Neural progenitor cell (in vitro differentiated cells): ENCODE data around the gene MAP2K5. TPM values are rescaled to one million over a fixed set of nuclear protein-coding genes. Genes with fewer than 3 reads are reported as not detected.

Experiments used
- DNase-seq: peaks from one replicate; pipeline ENCODE4 v3.0.0-alpha.2; 2016; ENCODE audit warnings: low spot score
- H2AFZ ChIP-seq: fragments of 200-600 bp; sonication (generic); replicated peaks from 2 replicates; pipeline ENCODE4 v1.6.1; 2016; ENCODE audit warnings: antibody characterized with exemption
- H3F3A ChIP-seq: fragments of 200-600 bp; sonication (generic); 2 replicates; pipeline ENCODE4 v1.6.1; 2016; ENCODE audit warnings: antibody characterized with exemption, low read depth
- H3K27ac ChIP-seq: fragments of 200-600 bp; sonication (generic); 2 replicates; pipeline ENCODE4 v1.5.1; 2016; ENCODE audit warnings: mild to moderate bottlenecking
- H3K27me3 ChIP-seq: fragments of 200-600 bp; sonication (generic); 2 replicates; pipeline ENCODE4 v1.6.1; 2016; ENCODE audit warnings: mild to moderate bottlenecking, moderate library complexity
- H3K36me3 ChIP-seq: fragments of 200-600 bp; sonication (generic); 2 replicates; pipeline ENCODE4 v1.5.1; 2016
- H3K4me1 ChIP-seq: fragments of 200-600 bp; sonication (generic); 2 replicates; pipeline ENCODE4 v1.6.1; 2016; ENCODE audit warnings: mixed run types
- H3K4me2 ChIP-seq: fragments of 200-600 bp; sonication (generic); 2 replicates; pipeline ENCODE4 v1.6.1; 2016
- H3K4me3 ChIP-seq: fragments of 200-600 bp; sonication (generic); 2 replicates; pipeline ENCODE4 v1.5.1; 2016
- H3K79me2 ChIP-seq: fragments of 200-600 bp; sonication (generic); 2 replicates; pipeline ENCODE4 v1.6.1; 2016; ENCODE audit warnings: low read depth
- H3K9ac ChIP-seq: fragments of 200-600 bp; sonication (generic); 2 replicates; pipeline ENCODE4 v1.6.1; 2016
- H3K9me3 ChIP-seq: fragments of 200-600 bp; sonication (generic); 2 replicates; pipeline ENCODE4 v1.5.1; 2016; ENCODE audit warnings: low read depth
- H4K20me1 ChIP-seq: fragments of 200-600 bp; sonication (generic); 2 replicates; pipeline ENCODE4 v1.6.1; 2016; ENCODE audit warnings: low read depth
- H3K27ac Mint-ChIP-seq: 3 replicates; pipeline ENCODE4 v1.8.0; 2021; ENCODE audit warnings: mixed read lengths
- H3K27me3 Mint-ChIP-seq: 2 replicates; pipeline ENCODE4 v1.8.0; 2022; ENCODE audit warnings: low read depth, mild to moderate bottlenecking, inconsistent platforms, moderate library complexity, mixed read lengths; ENCODE audit not compliant: insufficient read depth
- H3K36me3 Mint-ChIP-seq: 3 replicates; pipeline ENCODE4 v1.8.0; 2021; ENCODE audit warnings: mixed read lengths
- H3K4me1 Mint-ChIP-seq: 3 replicates; pipeline ENCODE4 v1.8.0; 2021; ENCODE audit warnings: mixed read lengths
- H3K4me3 Mint-ChIP-seq: 3 replicates; pipeline ENCODE4 v1.8.0; 2021; ENCODE audit warnings: mild to moderate bottlenecking, moderate library complexity, mixed read lengths
- H3K9me3 Mint-ChIP-seq: 3 replicates; pipeline ENCODE4 v1.8.0; 2020; ENCODE audit warnings: mixed read lengths
- EZH2 ChIP-seq: fragments of 200-600 bp; sonication (generic); IDR thresholded peaks from 2 replicates; pipeline ENCODE4 v1.6.1; 2017; ENCODE audit warnings: antibody characterized with exemption, mild to moderate bottlenecking, moderate library complexity
- EZH2phosphoT487 ChIP-seq: fragments of 200-600 bp; sonication (generic); IDR thresholded peaks from 2 replicates; pipeline ENCODE4 v1.6.1; 2017; ENCODE audit warnings: antibody characterized with exemption
- total RNA-seq: library from RNA; depleted of rRNA; stranded (reverse); fragments of >200 nt; gene quantifications from 2 replicates; pipeline ENCODE4 v1.2.3, GENCODE V29; 2015; ENCODE audit warnings: low replicate concordance
- TF ChIP-seq, protein P1 (sequence below): fragments of 200-600 bp; sonication (generic); IDR thresholded peaks from 2 replicates; pipeline ENCODE4 v1.5.1; 2017; ENCODE audit warnings: antibody characterized with exemption, mild to moderate bottlenecking

MAP2K5 gene
- total RNA-seq, 1 donor from 2014 or later, result 17.2 TPM

- Mint-ChIP-seq H3K4me3 (peak within 1 kb of the TSS; percentile 78), H3K27ac (no peak within 1 kb of the TSS), H3K27me3 (peaks cover 73% of the 10 kb centered on the region), H3K4me1 (peaks cover 32% of the 10 kb centered on the region), H3K36me3 (no peaks in the 10 kb centered on the region), H3K9me3 (peaks cover 2% of the 10 kb centered on the region)
- peak within 1 kb of the TSS; percentile 19 for H3K4me3 ChIP-seq
- H3K79me2 ChIP-seq, result no peaks in the 10 kb centered on the region
- peaks cover 89% of the 10 kb centered on the region for H4K20me1 ChIP-seq
- H3K36me3 ChIP-seq, result no peaks in the 10 kb centered on the region
- no peak within 1 kb of the TSS for H2AFZ ChIP-seq
- H3K27me3 ChIP-seq, result peaks cover 100% of the 10 kb centered on the region
- TF ChIP-seq EZH2 (peak; percentile 75), EZH2phosphoT487 (no peak)
- TF ChIP-seq, protein P1, sequence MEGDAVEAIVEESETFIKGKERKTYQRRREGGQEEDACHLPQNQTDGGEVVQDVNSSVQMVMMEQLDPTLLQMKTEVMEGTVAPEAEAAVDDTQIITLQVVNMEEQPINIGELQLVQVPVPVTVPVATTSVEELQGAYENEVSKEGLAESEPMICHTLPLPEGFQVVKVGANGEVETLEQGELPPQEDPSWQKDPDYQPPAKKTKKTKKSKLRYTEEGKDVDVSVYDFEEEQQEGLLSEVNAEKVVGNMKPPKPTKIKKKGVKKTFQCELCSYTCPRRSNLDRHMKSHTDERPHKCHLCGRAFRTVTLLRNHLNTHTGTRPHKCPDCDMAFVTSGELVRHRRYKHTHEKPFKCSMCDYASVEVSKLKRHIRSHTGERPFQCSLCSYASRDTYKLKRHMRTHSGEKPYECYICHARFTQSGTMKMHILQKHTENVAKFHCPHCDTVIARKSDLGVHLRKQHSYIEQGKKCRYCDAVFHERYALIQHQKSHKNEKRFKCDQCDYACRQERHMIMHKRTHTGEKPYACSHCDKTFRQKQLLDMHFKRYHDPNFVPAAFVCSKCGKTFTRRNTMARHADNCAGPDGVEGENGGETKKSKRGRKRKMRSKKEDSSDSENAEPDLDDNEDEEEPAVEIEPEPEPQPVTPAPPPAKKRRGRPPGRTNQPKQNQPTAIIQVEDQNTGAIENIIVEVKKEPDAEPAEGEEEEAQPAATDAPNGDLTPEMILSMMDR, result no peak
- no peaks in the 10 kb centered on the region for H3K9me3 ChIP-seq
- peak within 1 kb of the TSS; percentile 60 for H3K4me2 ChIP-seq
- H3K4me1 ChIP-seq, result peaks cover 56% of the 10 kb centered on the region
- H3K9ac ChIP-seq, result no peak within 1 kb of the TSS
- H3K27ac ChIP-seq, result no peak within 1 kb of the TSS
- peaks cover 36% of the 10 kb centered on the region for H3F3A ChIP-seq
- DNase-seq, result peak; percentile 85
Measured at GRCh38 chr15:67824976-67825880, 282.7 kb downstream of the MAP2K5 start, which contains the start of gene SKOR1. Gene SKOR1, plus strand, starts transcription at chr15:67825509. Its CDS starts 94 bp downstream, at chr15:67825603.

DNA sequence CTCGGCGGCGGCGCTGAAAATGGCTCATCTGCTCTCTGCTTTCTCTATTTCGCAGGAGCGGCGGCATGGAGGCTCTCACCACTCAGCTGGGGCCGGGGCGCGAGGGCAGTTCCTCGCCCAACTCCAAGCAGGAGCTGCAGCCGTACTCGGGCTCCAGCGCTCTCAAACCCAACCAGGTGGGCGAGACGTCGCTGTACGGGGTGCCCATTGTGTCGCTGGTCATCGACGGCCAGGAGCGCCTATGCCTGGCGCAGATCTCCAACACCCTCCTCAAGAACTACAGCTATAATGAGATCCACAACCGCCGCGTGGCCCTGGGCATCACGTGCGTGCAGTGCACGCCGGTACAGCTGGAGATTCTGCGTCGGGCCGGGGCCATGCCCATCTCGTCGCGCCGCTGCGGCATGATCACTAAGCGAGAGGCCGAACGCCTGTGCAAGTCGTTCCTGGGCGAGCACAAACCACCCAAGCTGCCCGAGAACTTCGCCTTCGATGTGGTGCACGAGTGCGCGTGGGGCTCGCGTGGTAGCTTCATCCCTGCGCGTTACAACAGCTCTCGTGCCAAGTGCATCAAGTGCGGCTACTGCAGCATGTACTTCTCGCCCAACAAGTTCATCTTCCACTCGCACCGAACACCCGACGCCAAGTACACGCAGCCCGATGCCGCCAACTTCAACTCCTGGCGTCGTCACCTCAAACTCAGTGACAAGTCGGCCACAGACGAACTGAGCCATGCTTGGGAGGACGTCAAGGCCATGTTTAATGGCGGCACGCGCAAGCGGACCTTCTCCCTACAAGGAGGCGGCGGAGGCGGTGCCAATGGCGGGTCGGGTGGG is 283.6 kb downstream of the MAP2K5 start:
- Mint-ChIP-seq H3K4me1 (peaks cover 34% of the 10 kb centered on the region), H3K4me3 (peak overlapping the region; percentile 78), H3K27ac (no peak overlapping the region), H3K27me3 (peaks cover 73% of the 10 kb centered on the region), H3K36me3 (no peaks in the 10 kb centered on the region), H3K9me3 (peaks cover 6% of the 10 kb centered on the region)
- H3K4me3 ChIP-seq, result peak overlapping the region; percentile 19
- peaks cover 100% of the 10 kb centered on the region for H3K27me3 ChIP-seq
- H3K9ac ChIP-seq, result no peak overlapping the region
- peaks cover 35% of the 10 kb centered on the region for H3F3A ChIP-seq
- H3K4me2 ChIP-seq, result peak overlapping the region; percentile 60
- DNase-seq, result peak; percentile 58
- no peak overlapping the region for H3K27ac ChIP-seq
- TF ChIP-seq EZH2phosphoT487 (peak; percentile 99), EZH2 (peak; percentile 99)
- TF ChIP-seq, protein P1, result no peak
- no peak overlapping the region for H2AFZ ChIP-seq
- H3K36me3 ChIP-seq, result no peaks in the 10 kb centered on the region
- H3K79me2 ChIP-seq, result no peaks in the 10 kb centered on the region
- H4K20me1 ChIP-seq, result peaks cover 82% of the 10 kb centered on the region
- H3K4me1 ChIP-seq, result peaks cover 56% of the 10 kb centered on the region
- H3K9me3 ChIP-seq, result no peaks in the 10 kb centered on the region

DNA sequence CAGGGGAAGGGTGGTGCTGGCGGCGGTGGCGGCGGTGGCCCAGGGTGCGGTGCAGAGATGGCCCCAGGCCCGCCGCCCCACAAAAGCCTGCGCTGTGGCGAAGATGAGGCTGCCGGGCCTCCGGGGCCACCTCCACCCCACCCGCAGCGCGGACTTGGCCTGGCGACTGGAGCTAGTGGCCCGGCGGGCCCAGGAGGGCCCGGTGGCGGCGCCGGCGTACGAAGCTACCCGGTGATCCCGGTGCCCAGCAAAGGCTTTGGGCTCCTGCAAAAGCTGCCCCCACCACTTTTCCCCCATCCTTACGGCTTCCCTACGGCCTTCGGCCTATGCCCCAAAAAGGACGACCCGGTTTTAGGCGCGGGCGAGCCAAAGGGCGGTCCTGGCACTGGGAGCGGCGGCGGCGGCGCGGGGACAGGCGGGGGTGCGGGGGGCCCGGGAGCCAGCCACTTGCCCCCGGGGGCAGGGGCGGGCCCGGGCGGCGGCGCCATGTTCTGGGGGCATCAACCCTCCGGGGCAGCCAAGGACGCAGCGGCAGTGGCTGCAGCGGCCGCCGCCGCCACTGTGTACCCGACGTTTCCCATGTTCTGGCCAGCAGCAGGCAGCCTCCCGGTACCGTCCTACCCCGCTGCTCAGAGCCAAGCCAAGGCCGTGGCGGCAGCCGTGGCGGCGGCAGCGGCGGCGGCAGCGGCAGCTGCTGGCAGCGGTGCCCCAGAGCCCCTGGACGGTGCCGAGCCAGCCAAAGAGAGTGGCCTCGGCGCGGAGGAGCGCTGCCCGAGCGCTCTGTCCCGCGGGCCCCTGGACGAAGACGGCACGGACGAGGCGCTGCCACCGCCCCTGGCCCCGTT is 284.4 kb downstream of the MAP2K5 start:
- H2AFZ ChIP-seq, result no peak overlapping the region
- H4K20me1 ChIP-seq, result peaks cover 73% of the 10 kb centered on the region
- peaks cover 29% of the 10 kb centered on the region for H3F3A ChIP-seq
- no peak overlapping the region for H3K4me3 ChIP-seq
- peaks cover 28% of the 10 kb centered on the region for H3K4me1 Mint-ChIP-seq
- H3K4me2 ChIP-seq, result peak overlapping the region; percentile 77
- H3K27me3 ChIP-seq, result peaks cover 100% of the 10 kb centered on the region
- H3K27ac ChIP-seq, result no peak overlapping the region
- no peak overlapping the region for H3K4me3 Mint-ChIP-seq
- peaks cover 72% of the 10 kb centered on the region for H3K27me3 Mint-ChIP-seq
- no peak overlapping the region for H3K27ac Mint-ChIP-seq
- TF ChIP-seq, protein P1, result no peak
- TF ChIP-seq EZH2 (peak; percentile 75), EZH2phosphoT487 (peak; percentile 7)
- DNase-seq, result peak; percentile 44
- H3K9me3 Mint-ChIP-seq, result peaks cover 4% of the 10 kb centered on the region
- no peaks in the 10 kb centered on the region for H3K36me3 ChIP-seq
- no peak overlapping the region for H3K9ac ChIP-seq
- no peaks in the 10 kb centered on the region for H3K9me3 ChIP-seq
- peaks cover 52% of the 10 kb centered on the region for H3K4me1 ChIP-seq
- no peaks in the 10 kb centered on the region for H3K79me2 ChIP-seq
- H3K36me3 Mint-ChIP-seq, result no peaks in the 10 kb centered on the region
